Measurements from ENCODE around the gene DAB2IP.

GRCh38 chr9:121742923-121743322 is 91.5 kb downstream of the DAB2IP start:
- no peak for TF ChIP-seq EZH2 (IDR thresholded peaks at IDR 0.05)
- TF ChIP-seq EZH2phosphoT487 (IDR thresholded peaks at IDR 0.05): no peak
- no peak for TF ChIP-seq CTCF (IDR thresholded peaks at IDR 0.05)

Measured in neural progenitor cell (in vitro differentiated cells).